RWPE2 (cell line): ENCODE data around the gene SYN1.

Source experiments
- ATAC-seq: fragments of 200-7000 bp; cut with Tn5 transposase; 3 replicates; pipeline ENCODE4 v1.9.1; 2021; ENCODE audit warnings: low read depth
- DNase-seq: peaks from one replicate; pipeline ENCODE4 v3.0.0-alpha.2; 2020; ENCODE audit warnings: low spot score
- H3K27ac ChIP-seq: fragments of 450-650 bp; 2 replicates; pipeline ENCODE4 v1.5.1; 2017; ENCODE audit warnings: mild to moderate bottlenecking; ENCODE audit not compliant: poor library complexity, severe bottlenecking
- H3K27me3 ChIP-seq: fragments of 250-450 bp; sonication (Bioruptor Pico); 2 replicates; pipeline ENCODE4 v1.5.1; 2021; ENCODE audit warnings: mild to moderate bottlenecking, moderate library complexity; ENCODE audit not compliant: insufficient read depth, poor library complexity, severe bottlenecking
- H3K36me3 ChIP-seq: fragments of 250-450 bp; sonication (Bioruptor Pico); 2 replicates; pipeline ENCODE4 v1.5.1; 2020; ENCODE audit warnings: low read depth, mild to moderate bottlenecking, moderate library complexity
- H3K4me1 ChIP-seq: fragments of 250-450 bp; sonication (Bioruptor Pico); 2 replicates; pipeline ENCODE4 v1.5.1; 2021; ENCODE audit warnings: mild to moderate bottlenecking, moderate library complexity; ENCODE audit not compliant: insufficient read depth, poor library complexity, severe bottlenecking
- H3K4me3 ChIP-seq: fragments of 250-450 bp; sonication (Bioruptor Pico); 2 replicates; pipeline ENCODE4 v1.5.1; 2021; ENCODE audit warnings: mild to moderate bottlenecking, moderate library complexity; ENCODE audit not compliant: severe bottlenecking
- H3K9me3 ChIP-seq: fragments of 250-450 bp; sonication (Bioruptor Pico); 2 replicates; pipeline ENCODE4 v1.5.1; 2021; ENCODE audit warnings: mild to moderate bottlenecking, moderate library complexity; ENCODE audit not compliant: severe bottlenecking
- TF ChIP-seq, protein P1 (sequence below): fragments of 450-650 bp; IDR thresholded peaks from one replicate; pipeline ENCODE4 v1.5.1; 2017; ENCODE audit warnings: mild to moderate bottlenecking, moderate library complexity; ENCODE audit not compliant: poor library complexity, severe bottlenecking

Gene SYN1

DNA sequence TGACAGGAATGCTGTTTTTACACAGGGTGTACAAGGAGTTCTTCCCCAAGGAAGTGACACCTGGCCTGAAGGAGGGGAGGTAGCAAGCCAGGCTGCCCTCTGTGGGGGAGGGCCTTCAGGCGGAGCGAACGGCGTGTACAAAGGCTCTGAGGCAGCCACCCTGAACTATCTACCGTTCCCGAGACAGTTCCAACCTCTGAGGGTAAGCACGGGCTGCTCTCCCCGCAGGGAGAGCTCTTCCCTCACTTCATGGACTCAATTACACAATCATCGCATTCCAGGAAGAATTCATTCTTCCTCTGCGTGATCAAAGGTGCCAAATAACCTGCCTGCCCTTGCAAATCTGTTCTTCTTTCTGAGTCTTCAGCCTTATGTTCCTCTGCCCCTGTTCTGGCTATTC, 25.9 kb upstream of the SYN1 start:
- TF ChIP-seq, protein P1, sequence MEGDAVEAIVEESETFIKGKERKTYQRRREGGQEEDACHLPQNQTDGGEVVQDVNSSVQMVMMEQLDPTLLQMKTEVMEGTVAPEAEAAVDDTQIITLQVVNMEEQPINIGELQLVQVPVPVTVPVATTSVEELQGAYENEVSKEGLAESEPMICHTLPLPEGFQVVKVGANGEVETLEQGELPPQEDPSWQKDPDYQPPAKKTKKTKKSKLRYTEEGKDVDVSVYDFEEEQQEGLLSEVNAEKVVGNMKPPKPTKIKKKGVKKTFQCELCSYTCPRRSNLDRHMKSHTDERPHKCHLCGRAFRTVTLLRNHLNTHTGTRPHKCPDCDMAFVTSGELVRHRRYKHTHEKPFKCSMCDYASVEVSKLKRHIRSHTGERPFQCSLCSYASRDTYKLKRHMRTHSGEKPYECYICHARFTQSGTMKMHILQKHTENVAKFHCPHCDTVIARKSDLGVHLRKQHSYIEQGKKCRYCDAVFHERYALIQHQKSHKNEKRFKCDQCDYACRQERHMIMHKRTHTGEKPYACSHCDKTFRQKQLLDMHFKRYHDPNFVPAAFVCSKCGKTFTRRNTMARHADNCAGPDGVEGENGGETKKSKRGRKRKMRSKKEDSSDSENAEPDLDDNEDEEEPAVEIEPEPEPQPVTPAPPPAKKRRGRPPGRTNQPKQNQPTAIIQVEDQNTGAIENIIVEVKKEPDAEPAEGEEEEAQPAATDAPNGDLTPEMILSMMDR: no peak
- peaks cover 4% of the 10 kb centered on the region for H3K4me1 ChIP-seq
- peaks cover 20% of the 10 kb centered on the region for H3K36me3 ChIP-seq
- DNase-seq: no peak
- H3K9me3 ChIP-seq: no peaks in the 10 kb centered on the region
- H3K4me3 ChIP-seq: no peak overlapping the region
- H3K27ac ChIP-seq: no peak overlapping the region
- H3K27me3 ChIP-seq: no peaks in the 10 kb centered on the region
- no peak for ATAC-seq

DNA sequence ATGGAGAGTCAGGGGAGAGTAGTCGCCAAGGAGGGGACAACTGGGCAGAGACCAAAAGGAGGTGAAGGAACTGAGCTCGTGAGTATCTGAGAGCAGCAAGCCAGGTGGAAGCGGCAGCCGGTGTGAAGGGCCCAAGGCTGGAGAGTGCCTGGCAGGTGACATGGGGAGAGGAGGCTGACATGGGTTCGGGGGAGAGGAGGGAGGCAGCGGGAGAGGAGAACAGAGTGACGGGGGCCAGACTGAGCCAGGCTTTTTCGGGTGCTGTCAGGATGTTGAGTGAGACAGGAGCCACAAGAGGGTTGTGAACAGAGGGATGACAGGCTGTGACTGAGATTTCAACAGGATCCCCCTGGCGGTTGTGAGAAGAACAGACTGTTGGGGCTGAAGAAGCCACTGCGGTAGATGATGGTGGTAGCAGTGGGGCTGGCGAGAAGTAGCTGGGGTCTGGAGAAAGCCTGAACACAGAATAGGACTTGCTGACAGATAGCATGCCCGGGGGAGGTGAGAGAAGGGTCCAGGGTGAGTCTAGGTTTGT, 25.0 kb upstream of the SYN1 start:
- peaks cover 29% of the 10 kb centered on the region for H3K36me3 ChIP-seq
- H3K27me3 ChIP-seq: no peaks in the 10 kb centered on the region
- DNase-seq (no peak), ATAC-seq (no peak)
- H3K9me3 ChIP-seq: no peaks in the 10 kb centered on the region
- H3K4me3 ChIP-seq: no peak overlapping the region
- no peak overlapping the region for H3K27ac ChIP-seq
- TF ChIP-seq, protein P1: no peak
- H3K4me1 ChIP-seq: peaks cover 4% of the 10 kb centered on the region

DNA sequence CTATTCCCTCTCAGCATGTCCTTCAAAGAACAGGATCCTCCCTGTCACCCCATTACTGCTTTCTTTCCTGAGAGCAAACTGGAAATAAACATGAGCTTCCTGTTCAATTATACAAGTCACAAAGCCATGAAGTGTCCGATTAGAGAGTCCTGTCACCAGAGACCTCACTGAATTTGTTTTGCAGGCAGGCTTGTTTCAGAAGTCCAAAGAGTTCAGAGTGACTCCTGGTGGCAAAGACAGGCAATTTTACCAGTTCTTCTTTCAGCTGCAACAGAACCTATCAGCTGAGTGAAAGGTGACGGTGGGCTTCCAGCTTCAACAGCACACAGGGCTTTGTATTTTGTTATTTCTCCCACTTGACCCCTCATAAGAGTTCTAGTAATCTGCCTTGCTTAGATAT, 24.3 kb upstream of the SYN1 start:
- Histone ChIP-seq H3K36me3 (peaks cover 31% of the 10 kb centered on the region), H3K9me3 (no peaks in the 10 kb centered on the region), H3K27ac (no peak overlapping the region), H3K27me3 (no peaks in the 10 kb centered on the region), H3K4me1 (peaks cover 4% of the 10 kb centered on the region), H3K4me3 (no peak overlapping the region)
- no peak for DNase-seq
- ATAC-seq: no peak
- TF ChIP-seq, protein P1: no peak

DNA sequence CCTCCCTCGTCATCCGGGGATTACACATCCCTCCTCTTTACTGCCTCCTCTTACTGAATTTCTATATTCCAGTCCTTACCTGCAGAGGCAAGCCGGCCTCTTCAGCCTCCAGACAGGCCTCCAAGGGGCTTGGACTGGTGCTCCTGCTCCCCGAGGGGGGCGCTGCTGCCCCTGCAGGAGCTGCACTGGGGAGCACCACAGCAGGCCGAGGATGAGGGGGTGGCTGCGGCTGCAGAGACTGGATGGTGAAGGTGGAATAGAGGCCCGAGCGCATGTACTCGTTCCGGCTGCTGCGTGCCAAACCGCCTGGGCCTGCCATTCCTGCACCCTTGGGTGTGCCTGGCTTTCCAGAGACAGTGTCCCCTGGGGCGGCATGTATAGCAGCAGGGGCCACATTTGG, 19.2 kb upstream of the SYN1 start:
- no peaks in the 10 kb centered on the region for H3K27me3 ChIP-seq
- no peaks in the 10 kb centered on the region for H3K9me3 ChIP-seq
- H3K36me3 ChIP-seq: peaks cover 19% of the 10 kb centered on the region
- no peak overlapping the region for H3K4me3 ChIP-seq
- TF ChIP-seq, protein P1: no peak
- H3K4me1 ChIP-seq: no peaks in the 10 kb centered on the region
- no peak for ATAC-seq
- no peak for DNase-seq
- H3K27ac ChIP-seq: no peak overlapping the region

DNA sequence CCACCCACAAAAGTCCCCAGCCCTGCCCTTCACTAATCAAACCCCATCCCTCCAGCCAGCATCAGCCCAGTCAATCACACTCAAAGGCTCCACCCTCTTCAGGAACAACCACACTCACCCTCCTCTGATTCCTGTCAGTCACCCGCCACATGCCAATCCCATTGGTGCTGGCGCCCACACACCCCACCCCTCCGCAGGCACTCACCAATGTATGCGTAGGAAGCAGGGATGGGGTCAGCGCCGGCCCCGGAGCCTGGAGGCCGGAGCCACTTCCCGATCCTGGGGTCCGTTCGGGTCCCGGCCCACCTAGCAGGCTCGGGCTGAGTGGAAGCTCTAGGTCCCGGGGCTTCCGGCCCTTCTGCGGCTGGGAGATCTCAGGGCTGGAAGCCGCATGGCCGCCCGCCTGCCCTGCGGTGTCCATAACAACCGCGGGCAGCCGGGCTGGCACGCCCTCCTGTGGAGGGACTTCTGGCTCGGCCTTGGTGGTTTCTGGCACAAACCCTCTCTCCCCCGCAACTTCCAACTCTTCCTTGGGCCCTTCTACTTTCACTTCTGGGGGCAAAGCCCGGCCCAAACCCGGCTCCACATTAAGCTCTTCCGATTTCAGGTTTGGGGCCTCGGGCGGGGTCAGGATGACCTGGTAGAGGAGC, 18.0 kb upstream of the SYN1 start:
- no peaks in the 10 kb centered on the region for H3K9me3 ChIP-seq
- H3K27ac ChIP-seq: no peak overlapping the region
- ATAC-seq (0 out of 3 replicates have a peak, but pooled peaks have one; percentile 29), DNase-seq (no peak)
- H3K36me3 ChIP-seq: peaks cover 18% of the 10 kb centered on the region
- TF ChIP-seq, protein P1: no peak
- no peaks in the 10 kb centered on the region for H3K4me1 ChIP-seq
- no peak overlapping the region for H3K4me3 ChIP-seq
- no peaks in the 10 kb centered on the region for H3K27me3 ChIP-seq
